Measurements from ENCODE around the gene FGD1. TPM values are rescaled to one million over a fixed set of nuclear protein-coding genes. Genes with fewer than 3 reads are reported as not detected.

FGD1 gene
- total RNA-seq, 1 donor from 2014 or later, result 4.6 TPM

- DNase-seq, result no peak
Observed at GRCh38 chrX:54397113-54397512, 98.9 kb downstream of the FGD1 start.

Other genes with a start within 250 kb of the FGD1 start
- gene WNK3, start 138.2 kb downstream of the FGD1 start, total RNA-seq, result 3.1 TPM
- gene TSR2, start 55.8 kb downstream of the FGD1 start, total RNA-seq, result 13.6 TPM
- gene GNL3L, start 34.0 kb upstream of the FGD1 start, total RNA-seq, result 23.4 TPM

All from skin of body (tissue), 2 donors.